CD4-positive, alpha-beta T cell treated with Interleukin-4 for 4 hours (primary cell): ENCODE data around the gene FSD1.
"Not testable (repeated sequence)": the region's sequence is repeated elsewhere in the genome, so short reads cannot be mapped to it uniquely, and the experiment has no call there.

Experiments used
- DNase-seq: peaks from one replicate; pipeline ENCODE4 v3.0.0-alpha.2; 2020

FSD1 gene

GRCh38 chr19:4286141-4286540, 18.3 kb upstream of the FSD1 start:
- DNase-seq = not testable (repeated sequence)

- no peak for DNase-seq
Observed at GRCh38 chr19:4288091-4288777, 16.2 kb upstream of the FSD1 start.

GRCh38 chr19:4291184-4291732, 13.1 kb upstream of the FSD1 start:
- DNase-seq = no peak

GRCh38 chr19:4292515-4292914, 11.9 kb upstream of the FSD1 start:
- no peak for DNase-seq

- DNase-seq = no peak
Observed at GRCh38 chr19:4294389-4294788, 10.0 kb upstream of the FSD1 start.

- no peak for DNase-seq
Observed at GRCh38 chr19:4295972-4296771, 8.2 kb upstream of the FSD1 start.

GRCh38 chr19:4297901-4298809, 6.2 kb upstream of the FSD1 start:
- no peak for DNase-seq

GRCh38 chr19:4298810-4299550, 5.4 kb upstream of the FSD1 start:
- DNase-seq = no peak

- DNase-seq = no peak
Observed at GRCh38 chr19:4300589-4300988, 3.8 kb upstream of the FSD1 start.

GRCh38 chr19:4301590-4302242, 2.7 kb upstream of the FSD1 start:
- no peak for DNase-seq

- DNase-seq = no peak
Observed at GRCh38 chr19:4302243-4302640, 2.2 kb upstream of the FSD1 start, which contains the start of gene TMIGD2. TMIGD2 (minus strand) TSS chr19:4302389; CDS start chr19:4302385, 4 bp downstream.

GRCh38 chr19:4303819-4304537, 420 bp upstream of the FSD1 start:
- DNase-seq = no peak

- DNase-seq = no peak
Observed at GRCh38 chr19:4305257-4305612, 837 bp downstream of the FSD1 start.

- no peak for DNase-seq
Observed at GRCh38 chr19:4305659-4306058, 1.3 kb downstream of the FSD1 start.

GRCh38 chr19:4310247-4311121, 6.1 kb downstream of the FSD1 start:
- DNase-seq = no peak

- DNase-seq = no peak
Observed at GRCh38 chr19:4313847-4314490, 9.6 kb downstream of the FSD1 start.

- DNase-seq = no peak
Observed at GRCh38 chr19:4316956-4317355, 12.6 kb downstream of the FSD1 start.

- no peak for DNase-seq
Observed at GRCh38 chr19:4318460-4318859, 14.1 kb downstream of the FSD1 start.

GRCh38 chr19:4319067-4319718, 14.8 kb downstream of the FSD1 start:
- no peak for DNase-seq
